ENCODE results near the gene KLF13.

KLF13 gene

GRCh38 chr15:31391687-31392671, 65.3 kb downstream of the KLF13 start:
- Histone ChIP-seq H3K27me3 (ENCODE audit: control insufficient read depth, insufficient read depth, low read length) (peaks cover 28% of the 10 kb centered on the region), H3K4me1 (ENCODE audit: control insufficient read depth, insufficient read depth, low read length) (peaks cover 5% of the 10 kb centered on the region; the same call in 1 of the 2 replicates), H3K4me3 (ENCODE audit: low read depth, low read length) (peak overlapping the region; percentile 89), H3K36me3 (ENCODE audit: control insufficient read depth, insufficient read depth, low read length) (no peaks in the 10 kb centered on the region), H3K9ac (ENCODE audit: low read depth, low read length) (no peak overlapping the region), H3K27ac (ENCODE audit: low read depth, low read length) (no peak overlapping the region), H3K9me3 (ENCODE audit: control insufficient read depth, insufficient read depth, low read length) (no peaks in the 10 kb centered on the region)

- H3K9ac ChIP-seq (ENCODE audit: low read depth, low read length) = no peak overlapping the region
- H3K4me3 ChIP-seq (ENCODE audit: low read depth, low read length) = peak overlapping the region; percentile 89
- H3K27ac ChIP-seq (ENCODE audit: low read depth, low read length) = no peak overlapping the region
Observed at GRCh38 chr15:31392761-31393401, 66.2 kb downstream of the KLF13 start.

GRCh38 chr15:31393444-31394091, 66.9 kb downstream of the KLF13 start:
- no peak overlapping the region for H3K9ac ChIP-seq (ENCODE audit: low read depth, low read length)
- H3K9me3 ChIP-seq (ENCODE audit: control insufficient read depth, insufficient read depth, low read length) = no peaks in the 10 kb centered on the region
- peaks cover 28% of the 10 kb centered on the region for H3K27me3 ChIP-seq (ENCODE audit: control insufficient read depth, insufficient read depth, low read length)
- peak overlapping the region; percentile 89; the same call in 1 of the 2 replicates for H3K4me3 ChIP-seq (ENCODE audit: low read depth, low read length)
- no peak overlapping the region for H3K27ac ChIP-seq (ENCODE audit: low read depth, low read length)
- H3K4me1 ChIP-seq (ENCODE audit: control insufficient read depth, insufficient read depth, low read length) = peaks cover 18% of the 10 kb centered on the region
- no peaks in the 10 kb centered on the region for H3K36me3 ChIP-seq (ENCODE audit: control insufficient read depth, insufficient read depth, low read length)

More at GRCh38 chr15:31392761-31393401, 66.2 kb downstream of the KLF13 start:
- Histone ChIP-seq H3K9me3 (ENCODE audit: control insufficient read depth, insufficient read depth, low read length) (no peaks in the 10 kb centered on the region), H3K27me3 (ENCODE audit: control insufficient read depth, insufficient read depth, low read length) (peaks cover 28% of the 10 kb centered on the region), H3K36me3 (ENCODE audit: control insufficient read depth, insufficient read depth, low read length) (no peaks in the 10 kb centered on the region), H3K4me1 (ENCODE audit: control insufficient read depth, insufficient read depth, low read length) (peaks cover 12% of the 10 kb centered on the region)

GRCh38 chr15:31396881-31397560, 70.4 kb downstream of the KLF13 start:
- peak overlapping the region; percentile 36; the same call in 1 of the 2 replicates for H3K4me3 ChIP-seq (ENCODE audit: low read depth, low read length)
- H3K27me3 ChIP-seq (ENCODE audit: control insufficient read depth, insufficient read depth, low read length) = peaks cover 23% of the 10 kb centered on the region
- H3K9me3 ChIP-seq (ENCODE audit: control insufficient read depth, insufficient read depth, low read length) = no peaks in the 10 kb centered on the region
- H3K27ac ChIP-seq (ENCODE audit: low read depth, low read length) = no peak overlapping the region
- peaks cover 20% of the 10 kb centered on the region for H3K4me1 ChIP-seq (ENCODE audit: control insufficient read depth, insufficient read depth, low read length)
- no peaks in the 10 kb centered on the region for H3K36me3 ChIP-seq (ENCODE audit: control insufficient read depth, insufficient read depth, low read length)
- H3K9ac ChIP-seq (ENCODE audit: low read depth, low read length) = no peak overlapping the region

GRCh38 chr15:31397851-31398661, 71.4 kb downstream of the KLF13 start:
- H3K9me3 ChIP-seq (ENCODE audit: control insufficient read depth, insufficient read depth, low read length) = no peaks in the 10 kb centered on the region
- H3K27ac ChIP-seq (ENCODE audit: low read depth, low read length) = no peak overlapping the region
- no peak overlapping the region for H3K9ac ChIP-seq (ENCODE audit: low read depth, low read length)
- H3K4me3 ChIP-seq (ENCODE audit: low read depth, low read length) = no peak overlapping the region
- H3K4me1 ChIP-seq (ENCODE audit: control insufficient read depth, insufficient read depth, low read length) = peaks cover 20% of the 10 kb centered on the region
- no peaks in the 10 kb centered on the region for H3K36me3 ChIP-seq (ENCODE audit: control insufficient read depth, insufficient read depth, low read length)
- peaks cover 14% of the 10 kb centered on the region for H3K27me3 ChIP-seq (ENCODE audit: control insufficient read depth, insufficient read depth, low read length)

GRCh38 chr15:31398677-31399301, 72.2 kb downstream of the KLF13 start:
- peaks cover 20% of the 10 kb centered on the region for H3K4me1 ChIP-seq (ENCODE audit: control insufficient read depth, insufficient read depth, low read length)
- H3K4me3 ChIP-seq (ENCODE audit: low read depth, low read length) = no peak overlapping the region
- H3K9ac ChIP-seq (ENCODE audit: low read depth, low read length) = no peak overlapping the region
- H3K9me3 ChIP-seq (ENCODE audit: control insufficient read depth, insufficient read depth, low read length) = no peaks in the 10 kb centered on the region
- no peak overlapping the region for H3K27ac ChIP-seq (ENCODE audit: low read depth, low read length)
- H3K27me3 ChIP-seq (ENCODE audit: control insufficient read depth, insufficient read depth, low read length) = peaks cover 7% of the 10 kb centered on the region
- H3K36me3 ChIP-seq (ENCODE audit: control insufficient read depth, insufficient read depth, low read length) = no peaks in the 10 kb centered on the region

GRCh38 chr15:31399544-31400171, 73.0 kb downstream of the KLF13 start:
- Histone ChIP-seq H3K9me3 (ENCODE audit: control insufficient read depth, insufficient read depth, low read length) (no peaks in the 10 kb centered on the region), H3K9ac (ENCODE audit: low read depth, low read length) (no peak overlapping the region), H3K4me3 (ENCODE audit: low read depth, low read length) (no peak overlapping the region), H3K27ac (ENCODE audit: low read depth, low read length) (no peak overlapping the region), H3K27me3 (ENCODE audit: control insufficient read depth, insufficient read depth, low read length) (no peaks in the 10 kb centered on the region), H3K36me3 (ENCODE audit: control insufficient read depth, insufficient read depth, low read length) (no peaks in the 10 kb centered on the region), H3K4me1 (ENCODE audit: control insufficient read depth, insufficient read depth, low read length) (peaks cover 20% of the 10 kb centered on the region)

- H3K27me3 ChIP-seq (ENCODE audit: control insufficient read depth, insufficient read depth, low read length) = no peaks in the 10 kb centered on the region
- H3K36me3 ChIP-seq (ENCODE audit: control insufficient read depth, insufficient read depth, low read length) = no peaks in the 10 kb centered on the region
- no peaks in the 10 kb centered on the region for H3K9me3 ChIP-seq (ENCODE audit: control insufficient read depth, insufficient read depth, low read length)
- no peak overlapping the region for H3K27ac ChIP-seq (ENCODE audit: low read depth, low read length)
- no peak overlapping the region for H3K9ac ChIP-seq (ENCODE audit: low read depth, low read length)
- H3K4me3 ChIP-seq (ENCODE audit: low read depth, low read length) = no peak overlapping the region
- H3K4me1 ChIP-seq (ENCODE audit: control insufficient read depth, insufficient read depth, low read length) = peaks cover 20% of the 10 kb centered on the region
Observed at GRCh38 chr15:31400222-31400927, 73.7 kb downstream of the KLF13 start.

- Histone ChIP-seq H3K27ac (ENCODE audit: low read depth, low read length) (no peak overlapping the region), H3K4me1 (ENCODE audit: control insufficient read depth, insufficient read depth, low read length) (peaks cover 20% of the 10 kb centered on the region), H3K9me3 (ENCODE audit: control insufficient read depth, insufficient read depth, low read length) (no peaks in the 10 kb centered on the region), H3K9ac (ENCODE audit: low read depth, low read length) (no peak overlapping the region), H3K27me3 (ENCODE audit: control insufficient read depth, insufficient read depth, low read length) (no peaks in the 10 kb centered on the region), H3K36me3 (ENCODE audit: control insufficient read depth, insufficient read depth, low read length) (no peaks in the 10 kb centered on the region), H3K4me3 (ENCODE audit: low read depth, low read length) (no peak overlapping the region)
Observed at GRCh38 chr15:31401282-31401681, 74.6 kb downstream of the KLF13 start.

Measured in HUES48 (cell line).